Endothelial cell (in vitro differentiated cells): Measurements from ENCODE around the gene S100A12. TPM values are rescaled to one million over a fixed set of nuclear protein-coding genes. Genes with fewer than 3 reads are reported as not detected.

ENCODE experiments used
- DNase-seq: peaks from one replicate; pipeline ENCODE4 v3.0.0; 2021; ENCODE audit warnings: low spot score
- H3K27ac Mint-ChIP-seq: one replicate; pipeline ENCODE4 v1.8.0; 2021; ENCODE audit warnings: mixed read lengths, inconsistent platforms; ENCODE audit not compliant: unreplicated experiment
- H3K27me3 Mint-ChIP-seq: one replicate; pipeline ENCODE4 v1.8.0; 2021; ENCODE audit warnings: mild to moderate bottlenecking, moderate library complexity, mixed read lengths, inconsistent platforms; ENCODE audit not compliant: unreplicated experiment
- H3K36me3 Mint-ChIP-seq: one replicate; pipeline ENCODE4 v1.8.0; 2021; ENCODE audit warnings: mild to moderate bottlenecking, low read depth, mixed read lengths, inconsistent platforms; ENCODE audit not compliant: unreplicated experiment
- H3K4me1 Mint-ChIP-seq: one replicate; pipeline ENCODE4 v1.8.0; 2021; ENCODE audit warnings: mild to moderate bottlenecking, mixed read lengths, inconsistent platforms; ENCODE audit not compliant: unreplicated experiment
- H3K4me3 Mint-ChIP-seq: one replicate; pipeline ENCODE4 v1.8.0; 2021; ENCODE audit warnings: mild to moderate bottlenecking, mixed read lengths, inconsistent platforms; ENCODE audit not compliant: unreplicated experiment
- H3K9me3 Mint-ChIP-seq: one replicate; pipeline ENCODE4 v1.8.0; 2021; ENCODE audit warnings: mixed read lengths, inconsistent platforms; ENCODE audit not compliant: unreplicated experiment
- total RNA-seq: library from RNA; stranded (reverse); fragmentation: NEBNext Ultra II Directional; extraction: Animal tissue kit (Norgen Biotek cat#: 25700); gene quantifications from one replicate; pipeline ENCODE4 v1.2.1, GENCODE V29; 2021; ENCODE audit not compliant: unreplicated experiment
- TF ChIP-seq, protein P1 (sequence below): fragments of 200-600 bp; sonication (generic); IDR thresholded peaks from one replicate; pipeline ENCODE4 v1.5.0; 2021; ENCODE audit warnings: antibody characterized with exemption; ENCODE audit not compliant: unreplicated experiment

S100A12 gene
- total RNA-seq, 1 donor from 2014 or later: not detected

DNA sequence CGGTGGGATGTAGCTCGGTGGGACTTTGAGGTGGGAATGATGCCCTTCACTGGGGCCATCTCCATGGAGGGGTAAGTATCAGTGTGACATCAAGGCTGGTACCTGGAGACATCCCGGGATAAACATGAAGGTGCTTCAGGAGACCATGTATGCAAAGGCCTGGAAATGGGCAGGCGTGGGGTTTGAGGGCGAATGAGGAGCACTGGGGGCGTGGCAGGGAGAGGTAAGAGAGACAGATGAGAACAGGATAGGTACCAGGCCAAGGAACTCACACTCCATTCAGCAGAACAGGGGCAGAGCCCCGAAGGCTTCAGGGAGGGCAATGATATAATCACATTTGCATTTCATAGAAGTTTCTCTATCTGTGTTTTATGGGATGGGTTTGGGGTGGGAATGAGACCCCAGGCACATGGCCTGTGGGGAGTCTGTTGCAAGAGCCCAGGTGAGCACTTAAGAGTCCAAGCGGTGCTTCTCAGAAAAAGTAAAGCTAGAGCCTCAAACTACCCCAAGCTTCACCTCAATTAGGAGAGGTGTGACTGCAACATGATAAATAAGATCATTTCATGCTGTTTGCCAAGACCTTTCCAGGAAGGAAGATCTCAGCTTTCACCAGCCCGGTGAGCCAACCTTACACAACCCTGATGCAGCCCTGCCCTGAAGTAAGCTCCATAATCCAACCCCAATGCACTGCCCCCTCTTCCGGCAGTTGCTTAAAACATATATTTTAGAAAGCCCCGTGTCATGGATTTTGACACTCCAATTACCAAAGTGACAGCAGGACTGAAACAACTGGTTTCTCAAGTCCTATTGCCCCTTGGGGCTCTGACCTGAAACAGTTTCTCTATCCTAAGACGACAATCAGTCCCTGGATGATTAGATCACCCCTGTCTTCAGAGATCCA lies 10.4 kb downstream of the S100A12 start:
- peaks cover 6% of the 10 kb centered on the region for H3K27me3 Mint-ChIP-seq
- TF ChIP-seq, protein P1, sequence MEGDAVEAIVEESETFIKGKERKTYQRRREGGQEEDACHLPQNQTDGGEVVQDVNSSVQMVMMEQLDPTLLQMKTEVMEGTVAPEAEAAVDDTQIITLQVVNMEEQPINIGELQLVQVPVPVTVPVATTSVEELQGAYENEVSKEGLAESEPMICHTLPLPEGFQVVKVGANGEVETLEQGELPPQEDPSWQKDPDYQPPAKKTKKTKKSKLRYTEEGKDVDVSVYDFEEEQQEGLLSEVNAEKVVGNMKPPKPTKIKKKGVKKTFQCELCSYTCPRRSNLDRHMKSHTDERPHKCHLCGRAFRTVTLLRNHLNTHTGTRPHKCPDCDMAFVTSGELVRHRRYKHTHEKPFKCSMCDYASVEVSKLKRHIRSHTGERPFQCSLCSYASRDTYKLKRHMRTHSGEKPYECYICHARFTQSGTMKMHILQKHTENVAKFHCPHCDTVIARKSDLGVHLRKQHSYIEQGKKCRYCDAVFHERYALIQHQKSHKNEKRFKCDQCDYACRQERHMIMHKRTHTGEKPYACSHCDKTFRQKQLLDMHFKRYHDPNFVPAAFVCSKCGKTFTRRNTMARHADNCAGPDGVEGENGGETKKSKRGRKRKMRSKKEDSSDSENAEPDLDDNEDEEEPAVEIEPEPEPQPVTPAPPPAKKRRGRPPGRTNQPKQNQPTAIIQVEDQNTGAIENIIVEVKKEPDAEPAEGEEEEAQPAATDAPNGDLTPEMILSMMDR: no peak
- H3K4me3 Mint-ChIP-seq: no peak overlapping the region
- H3K27ac Mint-ChIP-seq: peak overlapping the region; percentile 51
- no peaks in the 10 kb centered on the region for H3K9me3 Mint-ChIP-seq
- no peak for DNase-seq
- no peaks in the 10 kb centered on the region for H3K4me1 Mint-ChIP-seq
- H3K36me3 Mint-ChIP-seq: no peaks in the 10 kb centered on the region

DNA sequence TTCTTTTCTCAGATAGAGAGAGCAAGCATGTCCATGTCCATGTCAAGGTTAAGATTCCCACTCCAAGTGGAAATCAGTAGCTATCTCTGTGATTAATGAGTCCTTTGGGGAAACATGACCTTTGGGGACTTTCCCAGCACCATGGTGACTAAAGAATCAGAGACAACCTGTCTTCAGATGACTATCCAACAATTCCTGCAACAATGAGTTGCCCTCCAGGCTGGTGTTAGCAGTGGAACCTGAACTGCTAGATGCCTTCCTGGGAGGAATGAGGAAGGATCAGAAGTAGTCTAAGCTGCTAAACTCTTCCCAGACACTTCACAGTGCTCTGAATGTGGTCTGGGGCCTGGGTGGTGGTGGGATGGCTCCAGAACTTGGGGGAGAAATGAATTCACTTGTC lies 11.3 kb downstream of the S100A12 start:
- Mint-ChIP-seq H3K36me3 (no peaks in the 10 kb centered on the region), H3K4me3 (no peak overlapping the region), H3K27ac (no peak overlapping the region), H3K27me3 (peaks cover 6% of the 10 kb centered on the region), H3K9me3 (no peaks in the 10 kb centered on the region), H3K4me1 (no peaks in the 10 kb centered on the region)
- TF ChIP-seq, protein P1: no peak
- DNase-seq: no peak

DNA sequence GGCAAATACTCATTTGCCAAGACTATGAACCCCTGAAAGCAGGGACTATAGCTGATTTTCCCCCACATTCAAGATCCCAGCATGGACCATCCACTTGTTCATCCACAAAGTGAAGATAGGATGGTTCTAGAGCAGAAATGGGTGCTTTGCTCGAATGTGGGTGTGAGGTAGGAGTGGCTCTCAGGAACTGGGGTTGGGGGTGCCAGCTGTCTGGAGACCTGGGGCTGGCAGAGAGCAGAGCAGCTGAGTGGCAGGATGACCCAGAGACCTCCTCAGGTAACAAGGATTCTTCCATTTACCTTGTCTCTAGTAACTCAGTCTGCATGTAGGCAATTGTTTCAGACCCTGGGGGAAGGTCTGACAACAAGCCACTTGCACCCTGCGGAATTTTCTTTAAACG lies 11.8 kb downstream of the S100A12 start:
- no peak overlapping the region for H3K4me3 Mint-ChIP-seq
- no peak for DNase-seq
- no peak overlapping the region for H3K27ac Mint-ChIP-seq
- TF ChIP-seq, protein P1: no peak
- no peaks in the 10 kb centered on the region for H3K9me3 Mint-ChIP-seq
- no peaks in the 10 kb centered on the region for H3K36me3 Mint-ChIP-seq
- peaks cover 6% of the 10 kb centered on the region for H3K27me3 Mint-ChIP-seq
- no peaks in the 10 kb centered on the region for H3K4me1 Mint-ChIP-seq

DNA sequence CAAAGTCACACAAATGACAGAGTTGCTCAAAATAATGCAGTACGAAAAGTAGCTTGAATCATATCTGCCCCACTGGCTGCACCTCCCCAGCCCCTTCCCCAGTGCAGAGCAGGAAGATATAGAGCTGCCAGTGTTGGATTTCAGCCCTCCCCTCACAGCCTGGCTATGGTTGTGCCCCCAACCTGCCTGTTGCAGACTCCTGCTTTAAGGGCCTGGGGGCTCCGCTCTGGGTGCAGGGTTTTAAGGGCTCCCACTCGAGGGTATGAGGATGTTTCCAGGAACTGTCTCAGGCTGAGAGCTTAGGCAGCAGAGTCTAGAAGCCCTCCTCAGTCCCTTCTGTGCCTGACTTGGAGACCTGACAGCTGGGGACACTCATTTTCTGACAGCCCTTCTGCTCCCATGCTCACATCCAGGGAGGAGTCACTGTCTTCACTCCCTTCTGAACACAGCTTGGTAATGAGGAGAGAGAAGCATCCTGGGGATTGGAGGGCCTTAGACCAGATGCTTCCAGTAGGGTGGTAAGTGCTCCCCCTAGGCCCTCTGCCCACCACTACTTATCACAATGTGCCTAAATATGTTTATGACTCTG lies 13.1 kb downstream of the S100A12 start:
- no peaks in the 10 kb centered on the region for H3K9me3 Mint-ChIP-seq
- no peak overlapping the region for H3K4me3 Mint-ChIP-seq
- TF ChIP-seq, protein P1: no peak
- H3K36me3 Mint-ChIP-seq: no peaks in the 10 kb centered on the region
- H3K27ac Mint-ChIP-seq: no peak overlapping the region
- H3K27me3 Mint-ChIP-seq: peaks cover 6% of the 10 kb centered on the region
- no peak for DNase-seq
- H3K4me1 Mint-ChIP-seq: peaks cover 8% of the 10 kb centered on the region

DNA sequence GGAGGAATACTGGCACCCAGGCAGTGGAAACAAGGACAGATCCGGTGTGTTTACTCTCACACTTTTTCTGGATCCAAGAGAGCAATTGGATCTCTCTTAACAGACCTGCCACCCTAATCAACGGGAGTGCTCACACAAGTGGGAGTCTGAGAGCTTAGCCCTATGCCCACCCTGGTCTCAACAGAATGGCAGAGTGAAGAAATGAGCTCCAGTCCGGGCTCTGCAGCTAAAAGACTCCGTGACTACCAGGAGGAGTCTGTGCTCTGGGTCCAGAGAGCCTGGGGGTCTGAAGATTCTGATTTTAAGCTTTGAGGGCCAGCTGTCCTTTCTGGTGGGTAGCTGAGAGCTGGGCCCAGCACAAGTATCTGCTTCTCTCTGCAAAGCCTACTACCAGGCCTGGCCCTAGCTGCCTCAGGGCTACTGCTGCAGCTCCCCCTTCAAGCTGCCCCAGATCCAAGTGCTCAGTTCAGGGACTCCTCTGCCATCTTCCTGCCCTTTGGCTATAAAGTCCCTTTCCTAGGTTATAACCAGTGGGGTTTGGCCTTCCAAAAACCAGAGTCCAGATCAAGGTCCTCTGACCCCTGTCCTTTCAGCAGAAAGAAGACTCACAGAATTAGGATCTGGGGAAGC lies 13.8 kb downstream of the S100A12 start:
- H3K9me3 Mint-ChIP-seq: no peaks in the 10 kb centered on the region
- TF ChIP-seq, protein P1: no peak
- H3K4me1 Mint-ChIP-seq: peaks cover 15% of the 10 kb centered on the region
- H3K27ac Mint-ChIP-seq: no peak overlapping the region
- H3K4me3 Mint-ChIP-seq: no peak overlapping the region
- no peaks in the 10 kb centered on the region for H3K36me3 Mint-ChIP-seq
- DNase-seq: no peak
- peaks cover 6% of the 10 kb centered on the region for H3K27me3 Mint-ChIP-seq
